IMR-90 (cell line): ENCODE results near the gene WIPI1. TPM values are rescaled to one million over a fixed set of nuclear protein-coding genes. Genes with fewer than 3 reads are reported as not detected.

ENCODE experiments used
- ATAC-seq: fragments of 200-7000 bp; cut with Tn5 transposase; 2 replicates; pipeline ENCODE4 v1.9.1; 2020; ENCODE audit warnings: low read depth, mild to moderate bottlenecking, moderate library complexity
- BruUV-seq: library from RNA; stranded (reverse); fragments of 400-500 nt; replicated peaks from 2 replicates; lab custom pipeline; 2021; lab: Mats Ljungman, UMichigan
- CTCF ChIA-PET: fragments of 300-600 bp; formaldehyde crosslinking; extraction: SDS; loops from one replicate; lab custom pipeline; 2021; ENCODE audit warnings: antibody characterized with exemption; lab: Yijun Ruan, JAX
- POLR2A ChIA-PET: fragments of 300-600 bp; sonication (Branson Sonifier 250); formaldehyde crosslinking; loops from one replicate; lab custom pipeline; 2022; ENCODE audit warnings: antibody characterized with exemption; ENCODE audit not compliant: unreplicated experiment; lab: Charles Lee
- DNase-seq: peaks from one replicate; pipeline ENCODE4 v3.0.0; 2013
- H2AFZ ChIP-seq: replicated peaks from 2 replicates; pipeline ENCODE3; 2013; ENCODE audit warnings: low read length, mild to moderate bottlenecking; ENCODE audit not compliant: poor library complexity
- H2AK5ac ChIP-seq: 2 replicates; pipeline ENCODE4 v1.6.1; 2013; ENCODE audit warnings: low read depth, low read length, inconsistent platforms
- H2AK9ac ChIP-seq: replicated peaks from 2 replicates; pipeline ENCODE3; 2013; ENCODE audit warnings: mild to moderate bottlenecking, low read depth, low read length, moderate library complexity; ENCODE audit not compliant: poor library complexity
- H2BK120ac ChIP-seq: 2 replicates; pipeline ENCODE4 v1.6.1; 2013; ENCODE audit warnings: low read depth, low read length, inconsistent platforms
- H2BK15ac ChIP-seq: 3 replicates; pipeline ENCODE4 v1.6.1; 2013; ENCODE audit warnings: low read depth, low read length, inconsistent platforms
- H2BK20ac ChIP-seq: 2 replicates; pipeline ENCODE4 v1.6.1; 2013; ENCODE audit warnings: low read depth, mild to moderate bottlenecking, inconsistent platforms, low read length, moderate library complexity
- H2BK5ac ChIP-seq: 2 replicates; pipeline ENCODE4 v1.6.1; 2013; ENCODE audit warnings: mild to moderate bottlenecking, low read depth, low read length, inconsistent platforms; ENCODE audit not compliant: poor library complexity, severe bottlenecking
- H3K14ac ChIP-seq: replicated peaks from 2 replicates; pipeline ENCODE4 v1.6.1; 2013; ENCODE audit warnings: low read depth, low read length, inconsistent platforms
- H3K18ac ChIP-seq: 2 replicates; pipeline ENCODE4 v1.6.1; 2013; ENCODE audit warnings: low read depth, low read length, control low read depth
- H3K23ac ChIP-seq: 2 replicates; pipeline ENCODE4 v1.6.1; 2013; ENCODE audit warnings: low read depth, low read length, inconsistent platforms
- H3K27ac ChIP-seq: 2 replicates; pipeline ENCODE4 v1.5.1; 2013; ENCODE audit warnings: mild to moderate bottlenecking, control low read depth, low read length; ENCODE audit not compliant: insufficient read depth
- H3K27me3 ChIP-seq: 2 replicates; pipeline ENCODE4 v1.6.1; 2013; ENCODE audit warnings: low read length; ENCODE audit not compliant: control insufficient read depth, insufficient read depth
- H3K36me3 ChIP-seq: 2 replicates; pipeline ENCODE4 v1.6.1; 2013; ENCODE audit warnings: low read length, mixed read lengths; ENCODE audit not compliant: control insufficient read depth, insufficient read depth
- H3K4ac ChIP-seq: 2 replicates; pipeline ENCODE4 v1.6.1; 2013; ENCODE audit warnings: low read depth, low read length, inconsistent platforms
- H3K4me1 ChIP-seq: 2 replicates; pipeline ENCODE4 v1.6.1; 2013; ENCODE audit warnings: low read length, mixed read lengths; ENCODE audit not compliant: control insufficient read depth, insufficient read depth
- H3K4me2 ChIP-seq: 2 replicates; pipeline ENCODE4 v1.6.1; 2013; ENCODE audit warnings: low read depth, mild to moderate bottlenecking, control low read depth, low read length, moderate library complexity
- H3K4me3 ChIP-seq: 2 replicates; pipeline ENCODE4 v1.5.1; 2013; ENCODE audit warnings: low read depth, mild to moderate bottlenecking, control low read depth, low read length, moderate library complexity; ENCODE audit not compliant: insufficient read depth
- H3K56ac ChIP-seq: 2 replicates; pipeline ENCODE4 v1.6.1; 2013; ENCODE audit warnings: low read length, inconsistent platforms; ENCODE audit not compliant: insufficient read depth; ENCODE audit errors: extremely low read depth
- H3K79me1 ChIP-seq, 2 experiments: 2 replicates each; pipeline ENCODE4 v1.6.1; 2013; ENCODE audit warnings: low read length in 2 of 2, inconsistent platforms in 1 of 2, low read depth in 1 of 2
- H3K9ac ChIP-seq: 2 replicates; pipeline ENCODE4 v1.6.1; 2013; ENCODE audit warnings: low read depth, low read length, control low read depth
- H3K9me1 ChIP-seq: 2 replicates; pipeline ENCODE4 v1.6.1; 2013; ENCODE audit warnings: low read length, inconsistent platforms; ENCODE audit not compliant: insufficient read depth
- H3K9me3 ChIP-seq: 2 replicates; pipeline ENCODE4 v1.6.1; 2013; ENCODE audit warnings: low read length; ENCODE audit not compliant: control insufficient read depth, insufficient read depth
- H4K20me1 ChIP-seq: 2 replicates; pipeline ENCODE4 v1.6.1; 2013; ENCODE audit warnings: low read length, inconsistent platforms; ENCODE audit not compliant: insufficient read depth
- H4K5ac ChIP-seq: 2 replicates; pipeline ENCODE4 v1.6.1; 2013; ENCODE audit warnings: mild to moderate bottlenecking, low read depth, low read length, control low read depth
- H4K8ac ChIP-seq, 2 experiments: 2 replicates each; pipeline ENCODE4 v1.6.1; 2013; ENCODE audit warnings: low read depth in 2 of 2, low read length in 2 of 2, control low read depth in 1 of 2, inconsistent platforms in 1 of 2
- H4K91ac ChIP-seq: 2 replicates; pipeline ENCODE4 v1.6.1; 2013; ENCODE audit warnings: low read depth, low read length, inconsistent platforms; ENCODE audit not compliant: insufficient read depth
- CEBPB ChIP-seq: IDR thresholded peaks from 2 replicates; pipeline ENCODE4 v1.6.1; 2012; ENCODE audit warnings: low read depth, low read length, improper control_type of control experiment
- MAZ ChIP-seq: IDR thresholded peaks from 2 replicates; pipeline ENCODE4 v1.6.1; 2012; ENCODE audit warnings: low read depth, mild to moderate bottlenecking, low read length, improper control_type of control experiment, moderate library complexity, borderline replicate concordance
- RAD21 ChIP-seq: IDR thresholded peaks from 2 replicates; pipeline ENCODE4 v1.6.1; 2012; ENCODE audit warnings: low read length, improper control_type of control experiment
- RFX5 ChIP-seq: IDR thresholded peaks from 2 replicates; pipeline ENCODE4 v1.8.0; 2012; ENCODE audit warnings: low read depth, mild to moderate bottlenecking, low read length, moderate library complexity
- SMC3 ChIP-seq: fragments of 150-350 bp; IDR thresholded peaks from 2 replicates; pipeline ENCODE4 v1.6.1; 2016; ENCODE audit warnings: low read depth, mild to moderate bottlenecking, antibody characterized with exemption, low read length, moderate library complexity
- WGBS, 2 experiments: methylation state at CpG; one replicate each; pipeline versions ENCODE4 v1.1.5 to v1.1.7; 2013; ENCODE audit warnings: missing lambda C conversion rate in 2 of 2; ENCODE audit not compliant: insufficient read length in 1 of 2; ENCODE audit errors: extremely low coverage in 2 of 2; 5-methylcytosine and 5-hydroxymethylcytosine counted together
- dilution Hi-C: fragments of 300-500 bp; cut with HindIII; formaldehyde crosslinking; loops from one replicate; pipeline ENCODE4 v1.14.3; 2018; ENCODE audit warnings: low sequenced_read_pairs; ENCODE audit not compliant: unreplicated experiment
- in situ Hi-C: fragments of 300-500 bp; cut with MboI; formaldehyde crosslinking; loops from 3 replicates; pipeline ENCODE4 v1.14.3; 2019; ENCODE audit warnings: low sequenced_read_pairs, inconsistent platforms, mixed read lengths
- intact Hi-C: fragments of 100-400 bp; cut with micrococcal nuclease; formaldehyde crosslinking; loops from 2 replicates; pipeline ENCODE4 v1.10.0; 2022
- polyA plus RNA-seq, 3 experiments: library from polyadenylated mRNA; depleted of rRNA; stranded (reverse); fragments of >200 nt; gene quantifications; 2 replicates each; pipeline ENCODE4 v1.2.3, GENCODE V29; 2012; ENCODE audit warnings: low replicate concordance in 1 of 3
- total RNA-seq: library from RNA; depleted of rRNA; stranded (reverse); fragments of >200 nt; gene quantifications from 2 replicates; pipeline ENCODE4 v1.2.3, GENCODE V29; 2012
- TF ChIP-seq, protein P1 (sequence below): conservative IDR thresholded peaks from 2 replicates; pipeline ENCODE4 v1.5.1; 2012; ENCODE audit warnings: mild to moderate bottlenecking, low read depth, low read length, improper control_type of control experiment

WIPI1 gene
- total and polyA plus RNA-seq, 2 of the 4 experiments (the other 2 are of a cell fraction): 78.6 to 129 TPM

DNA sequence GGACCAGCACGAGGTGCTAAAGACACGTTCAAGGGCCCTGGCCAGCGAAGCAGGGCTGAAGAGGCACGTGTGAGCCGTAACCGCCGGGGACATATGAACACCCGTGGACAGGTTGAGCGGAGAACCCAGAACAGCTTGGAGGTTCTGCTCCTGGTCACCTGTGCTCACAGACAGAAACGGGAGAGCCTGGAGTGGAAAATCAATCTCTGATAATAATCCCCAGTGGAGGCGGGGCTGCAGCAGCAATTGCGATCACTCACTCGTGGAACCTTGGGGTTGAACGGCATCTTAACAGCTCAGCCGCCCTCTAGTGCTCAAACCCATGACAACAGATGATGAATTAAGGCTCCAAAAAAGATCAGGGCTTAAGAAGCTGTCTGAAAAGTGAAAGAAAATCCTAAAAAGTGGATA, 25.6 kb downstream of the WIPI1 start:
- in situ Hi-C loops (loop anchor here (10.0 kb wide), 1 partner anchor 167 kb away; no protein-coding TSS in a partner anchor), dilution Hi-C loops (no loop called here), intact Hi-C loops (no loop called here)
- POLR2A ChIA-PET: interaction anchor here (0.6 kb wide), 1 partner anchor 400 kb away, joined by 10 read pairs; no protein-coding TSS in a partner anchor
- no peak overlapping the region for H4K8ac ChIP-seq
- no peak overlapping the region for H2AFZ ChIP-seq
- H3K36me3 ChIP-seq: peaks cover 75% of the 10 kb centered on the region
- H4K20me1 ChIP-seq: peaks cover 10% of the 10 kb centered on the region; the same call in 1 of the 2 replicates
- WGBS, 2 experiments: 75% methylated on average over 5 of the region's 15 CpGs; no CpG with 5 or more reads in 1 of the 2 experiments
- H3K4me3 ChIP-seq: no peak overlapping the region
- DNase-seq (peak; percentile 23), ATAC-seq (no peak; the same call in 1 of the 2 replicates)
- H3K27ac ChIP-seq: no peak overlapping the region
- H2BK20ac ChIP-seq: no peak overlapping the region
- H3K9me3 ChIP-seq: no peaks in the 10 kb centered on the region
- no peak overlapping the region for H2BK5ac ChIP-seq
- H3K4ac ChIP-seq: no peak overlapping the region
- no peak overlapping the region for H3K14ac ChIP-seq
- H2AK5ac ChIP-seq: no peak overlapping the region
- H3K4me1 ChIP-seq: peaks cover 2% of the 10 kb centered on the region; the same call in 1 of the 2 replicates
- H3K9me1 ChIP-seq: no peaks in the 10 kb centered on the region; the same call in 1 of the 2 replicates
- no peak overlapping the region for H3K56ac ChIP-seq
- no peak overlapping the region for H3K18ac ChIP-seq
- H3K79me1 ChIP-seq: peaks cover 0 to 11% of the 10 kb centered on the region in 2 experiments; a peak in 2 of 4 replicates
- no peak overlapping the region for H2AK9ac ChIP-seq
- H3K27me3 ChIP-seq: no peaks in the 10 kb centered on the region
- no peak overlapping the region for H3K9ac ChIP-seq
- H3K4me2 ChIP-seq: no peak overlapping the region
- no peak overlapping the region for H2BK15ac ChIP-seq
- H3K23ac ChIP-seq: no peak overlapping the region
- no peak overlapping the region for H4K5ac ChIP-seq
- CTCF ChIA-PET: interaction anchor here (0.5 to 0.6 kb wide), 3 partner anchors 61 to 318 kb away, joined by 4 to 6 read pairs (median 5); no protein-coding TSS in a partner anchor
- TF ChIP-seq CEBPB (no peak), RAD21 (peak; percentile 39), MAZ (no peak), SMC3 (peak; percentile 42), RFX5 (peak; percentile 43; the same call in 1 of the 2 replicates)
- TF ChIP-seq, protein P1, sequence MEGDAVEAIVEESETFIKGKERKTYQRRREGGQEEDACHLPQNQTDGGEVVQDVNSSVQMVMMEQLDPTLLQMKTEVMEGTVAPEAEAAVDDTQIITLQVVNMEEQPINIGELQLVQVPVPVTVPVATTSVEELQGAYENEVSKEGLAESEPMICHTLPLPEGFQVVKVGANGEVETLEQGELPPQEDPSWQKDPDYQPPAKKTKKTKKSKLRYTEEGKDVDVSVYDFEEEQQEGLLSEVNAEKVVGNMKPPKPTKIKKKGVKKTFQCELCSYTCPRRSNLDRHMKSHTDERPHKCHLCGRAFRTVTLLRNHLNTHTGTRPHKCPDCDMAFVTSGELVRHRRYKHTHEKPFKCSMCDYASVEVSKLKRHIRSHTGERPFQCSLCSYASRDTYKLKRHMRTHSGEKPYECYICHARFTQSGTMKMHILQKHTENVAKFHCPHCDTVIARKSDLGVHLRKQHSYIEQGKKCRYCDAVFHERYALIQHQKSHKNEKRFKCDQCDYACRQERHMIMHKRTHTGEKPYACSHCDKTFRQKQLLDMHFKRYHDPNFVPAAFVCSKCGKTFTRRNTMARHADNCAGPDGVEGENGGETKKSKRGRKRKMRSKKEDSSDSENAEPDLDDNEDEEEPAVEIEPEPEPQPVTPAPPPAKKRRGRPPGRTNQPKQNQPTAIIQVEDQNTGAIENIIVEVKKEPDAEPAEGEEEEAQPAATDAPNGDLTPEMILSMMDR: peak; percentile 28; the same call in 1 of the 2 replicates
- no peak overlapping the region for H4K91ac ChIP-seq
- H2BK120ac ChIP-seq: no peak overlapping the region
- BruUV-seq: no TSS peak
